ENCODE measurements around the gene PHKA2. TPM values are rescaled to one million over a fixed set of nuclear protein-coding genes. Genes with fewer than 3 reads are reported as not detected.

Gene PHKA2
- total and polyA plus RNA-seq, 7 donors = 4.2 to 22.7 (median 11.1) TPM

DNA sequence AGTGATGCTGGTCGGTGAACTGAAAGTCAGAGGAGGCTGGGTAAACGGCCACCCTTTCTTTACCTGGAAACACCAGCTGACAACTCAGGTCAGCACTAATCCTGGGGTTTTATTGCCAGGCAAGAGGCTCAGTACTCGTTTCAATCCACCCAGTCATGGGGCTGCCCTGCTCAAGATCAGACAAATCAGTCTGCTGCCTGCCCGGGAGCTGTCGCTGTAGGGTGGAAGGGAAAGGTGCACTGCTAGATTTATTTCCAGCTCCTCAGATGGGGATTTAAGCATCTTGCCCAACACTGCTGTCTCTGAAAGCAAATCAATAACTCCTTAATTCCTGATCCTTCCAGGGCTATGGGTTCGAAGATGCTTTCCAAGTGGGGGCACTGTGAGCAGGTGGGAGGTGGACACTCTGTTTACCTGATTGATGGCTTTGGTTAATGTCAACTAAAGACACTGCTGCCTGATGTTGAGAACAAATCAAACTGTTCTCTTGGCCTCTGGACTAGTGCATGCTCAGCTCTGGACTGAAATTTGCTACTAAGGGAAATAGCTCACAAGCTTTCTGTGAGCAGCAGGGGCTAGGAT, 59.3 kb downstream of the PHKA2 start:
- TF ChIP-seq, protein P1, sequence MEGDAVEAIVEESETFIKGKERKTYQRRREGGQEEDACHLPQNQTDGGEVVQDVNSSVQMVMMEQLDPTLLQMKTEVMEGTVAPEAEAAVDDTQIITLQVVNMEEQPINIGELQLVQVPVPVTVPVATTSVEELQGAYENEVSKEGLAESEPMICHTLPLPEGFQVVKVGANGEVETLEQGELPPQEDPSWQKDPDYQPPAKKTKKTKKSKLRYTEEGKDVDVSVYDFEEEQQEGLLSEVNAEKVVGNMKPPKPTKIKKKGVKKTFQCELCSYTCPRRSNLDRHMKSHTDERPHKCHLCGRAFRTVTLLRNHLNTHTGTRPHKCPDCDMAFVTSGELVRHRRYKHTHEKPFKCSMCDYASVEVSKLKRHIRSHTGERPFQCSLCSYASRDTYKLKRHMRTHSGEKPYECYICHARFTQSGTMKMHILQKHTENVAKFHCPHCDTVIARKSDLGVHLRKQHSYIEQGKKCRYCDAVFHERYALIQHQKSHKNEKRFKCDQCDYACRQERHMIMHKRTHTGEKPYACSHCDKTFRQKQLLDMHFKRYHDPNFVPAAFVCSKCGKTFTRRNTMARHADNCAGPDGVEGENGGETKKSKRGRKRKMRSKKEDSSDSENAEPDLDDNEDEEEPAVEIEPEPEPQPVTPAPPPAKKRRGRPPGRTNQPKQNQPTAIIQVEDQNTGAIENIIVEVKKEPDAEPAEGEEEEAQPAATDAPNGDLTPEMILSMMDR (IDR thresholded peaks at IDR 0.05) = no peak
- TF ChIP-seq POLR2A (IDR thresholded peaks at IDR 0.05) = no peak
- TF ChIP-seq EP300 (IDR thresholded peaks at IDR 0.05) = no peak
- TF ChIP-seq POLR2AphosphoS5 (IDR thresholded peaks at IDR 0.05) = no peak
- Histone ChIP-seq H3K4me1 (no peaks in the 10 kb centered on the region), H3K9me3 (no peaks in the 10 kb centered on the region), H3K4me3 (no peak overlapping the region), H3K27me3 (no peaks in the 10 kb centered on the region), H3K36me3 (peaks cover 0 to 8% (median 0%) of the 10 kb centered on the region in 4 donors), H3K27ac (no peak overlapping the region)
- WGBS, 2 donors = 81 to 89% methylated on average over 6 of the region's 6 CpGs
- intact Hi-C loops (cut with DNase I) = no loop called here
- DNase-seq = no peak

DNA sequence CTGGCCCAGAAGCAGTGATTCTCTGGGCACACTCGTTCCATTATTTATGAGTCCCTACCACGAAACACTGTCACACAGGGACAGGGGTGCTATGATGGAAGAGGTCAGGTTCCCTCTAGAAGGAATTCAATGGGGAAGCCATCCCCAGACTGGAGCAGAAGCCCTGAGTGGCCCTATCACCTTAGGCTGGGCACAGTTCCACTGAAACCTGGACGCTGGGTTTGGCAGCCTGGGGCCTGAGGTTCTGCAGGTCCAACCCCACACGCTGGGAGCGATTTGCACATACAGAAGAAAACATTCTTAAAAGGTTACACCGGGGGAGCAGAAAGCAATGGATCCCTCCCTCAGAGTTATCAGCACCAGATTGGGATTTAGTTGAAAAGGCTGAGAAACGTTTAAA, 63.3 kb downstream of the PHKA2 start:
- no peaks in the 10 kb centered on the region for H3K4me1 ChIP-seq
- H3K36me3 ChIP-seq = peaks cover 0 to 35% (median 2%) of the 10 kb centered on the region in 4 donors
- no peaks in the 10 kb centered on the region for H3K9me3 ChIP-seq
- intact Hi-C loops (cut with DNase I) = no loop called here
- peak; percentile 15 for DNase-seq
- H3K4me3 ChIP-seq = no peak overlapping the region
- TF ChIP-seq, protein P1 (IDR thresholded peaks at IDR 0.05) = no peak
- TF ChIP-seq POLR2AphosphoS5 (IDR thresholded peaks at IDR 0.05) = no peak
- 94 to 98% methylated on average over 7 of the region's 7 CpGs for WGBS, 2 donors
- H3K27me3 ChIP-seq = no peaks in the 10 kb centered on the region
- no peak overlapping the region for H3K27ac ChIP-seq

DNA sequence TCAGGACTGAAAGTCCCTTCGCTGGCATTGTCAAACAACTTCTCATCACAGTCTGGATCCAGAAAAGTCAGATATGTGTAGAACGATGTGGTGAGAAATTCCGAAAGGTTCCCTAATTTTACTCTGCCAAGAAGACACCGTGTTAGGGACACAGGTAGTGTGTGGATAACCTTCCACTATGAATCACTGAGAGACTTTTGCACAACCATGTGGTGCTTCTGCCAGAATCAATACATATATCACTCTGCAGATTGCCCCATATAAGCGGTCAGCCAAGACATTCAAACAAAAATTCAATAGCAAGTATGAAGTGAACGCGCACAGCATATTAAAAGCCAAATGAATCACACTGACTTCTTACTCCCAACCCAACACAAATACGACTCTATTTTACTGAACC, 63.8 kb downstream of the PHKA2 start:
- DNase-seq = peak; percentile 7
- H3K4me1 ChIP-seq = no peaks in the 10 kb centered on the region
- intact Hi-C loops (cut with DNase I) = no loop called here
- H3K27me3 ChIP-seq = no peaks in the 10 kb centered on the region
- WGBS, 2 donors = 97 to 98% methylated on average over 8 of the region's 8 CpGs
- H3K27ac ChIP-seq = no peak overlapping the region
- TF ChIP-seq EP300 (IDR thresholded peaks at IDR 0.05) (no peak), POLR2A (IDR thresholded peaks at IDR 0.05) (no peak), POLR2AphosphoS5 (IDR thresholded peaks at IDR 0.05) (no peak)
- TF ChIP-seq, protein P1 (IDR thresholded peaks at IDR 0.05) = no peak
- H3K4me3 ChIP-seq = no peak overlapping the region
- H3K9me3 ChIP-seq = no peaks in the 10 kb centered on the region
- H3K36me3 ChIP-seq = peaks cover 0 to 30% (median 2%) of the 10 kb centered on the region in 4 donors

DNA sequence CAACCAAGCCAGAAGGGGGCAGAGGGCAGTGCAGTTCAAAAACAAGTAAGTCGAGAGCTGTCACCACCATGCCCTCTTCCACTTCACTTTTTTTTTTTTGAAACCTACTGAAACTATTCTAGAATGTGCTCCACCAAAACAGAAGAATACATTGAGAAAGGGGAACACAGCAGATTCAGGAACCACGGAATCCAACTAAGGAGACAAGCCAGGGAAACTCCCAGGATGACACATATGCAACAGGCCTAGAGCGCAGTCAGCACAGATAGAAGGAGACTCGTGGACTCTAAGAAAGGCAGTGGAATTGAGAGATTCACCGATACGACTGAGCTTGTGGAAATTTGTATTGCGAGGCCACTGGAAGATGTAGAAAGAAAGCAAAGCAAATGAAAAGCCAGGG, 66.1 kb downstream of the PHKA2 start:
- intact Hi-C loops (cut with DNase I) = no loop called here
- no peak for TF ChIP-seq EP300 (IDR thresholded peaks at IDR 0.05)
- no peak for TF ChIP-seq POLR2A (IDR thresholded peaks at IDR 0.05)
- TF ChIP-seq POLR2AphosphoS5 (IDR thresholded peaks at IDR 0.05) = no peak
- TF ChIP-seq, protein P1 (IDR thresholded peaks at IDR 0.05) = no peak
- Histone ChIP-seq H3K4me3 (no peak overlapping the region), H3K27me3 (no peaks in the 10 kb centered on the region), H3K9me3 (no peaks in the 10 kb centered on the region), H3K27ac (no peak overlapping the region), H3K4me1 (no peaks in the 10 kb centered on the region), H3K36me3 (peaks cover 0 to 27% (median 2%) of the 10 kb centered on the region in 4 donors)
- peak; percentile 18 for DNase-seq
- WGBS, 2 donors = 94 to 96% methylated on average over 7 of the region's 7 CpGs

DNA sequence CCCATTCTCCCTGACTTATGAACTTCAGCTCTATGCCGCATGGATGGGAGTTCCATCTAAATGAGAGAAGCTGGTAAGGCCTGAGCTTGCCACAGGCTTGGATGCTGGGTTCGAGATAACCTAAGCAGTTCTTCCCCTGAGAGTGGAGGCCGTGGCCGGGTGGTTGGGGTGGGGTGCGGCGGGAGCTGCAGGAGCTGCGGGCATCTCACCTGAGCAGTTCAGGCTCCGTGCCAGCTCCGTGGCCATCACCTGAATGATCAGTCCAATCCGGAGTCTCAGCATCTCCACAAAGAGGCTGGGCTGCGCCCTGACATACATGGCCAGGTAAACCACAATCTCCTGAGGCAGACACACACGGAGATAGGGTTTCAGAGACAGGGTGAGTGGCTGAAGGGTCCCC, 77.6 kb downstream of the PHKA2 start:
- intact Hi-C loops (cut with DNase I) = no loop called here
- H3K36me3 ChIP-seq = peaks cover 0 to 24% (median 0%) of the 10 kb centered on the region in 4 donors
- TF ChIP-seq POLR2AphosphoS5 (IDR thresholded peaks at IDR 0.05) = no peak
- TF ChIP-seq, protein P1 (IDR thresholded peaks at IDR 0.05) = no peak

More for the DNA sequence above, 77.6 kb downstream of the PHKA2 start:
- no peaks in the 10 kb centered on the region for H3K4me1 ChIP-seq
- 95 to 96% methylated on average over 12 of the region's 12 CpGs for WGBS, 2 donors
- no peaks in the 10 kb centered on the region for H3K27me3 ChIP-seq
- no peak for DNase-seq
- no peak overlapping the region for H3K4me3 ChIP-seq
- H3K9me3 ChIP-seq = no peaks in the 10 kb centered on the region
- no peak overlapping the region for H3K27ac ChIP-seq

Data from sigmoid colon (tissue), 7 donors.